Activated naive CD8-positive, alpha-beta T cell (primary cell): ENCODE results near the gene CCL18.
A peak's percentile ranks its signal among the peaks of the same experiment; 100 is the strongest.
"Not testable (repeated sequence)": the region's sequence is repeated elsewhere in the genome, so short reads cannot be mapped to it uniquely, and the experiment has no call there.

Experiments
- H3K27ac Mint-ChIP-seq: one replicate; pipeline ENCODE4 v1.8.0; 2021; ENCODE audit warnings: mixed read lengths
- H3K27me3 Mint-ChIP-seq: one replicate; pipeline ENCODE4 v1.8.0; 2021; ENCODE audit warnings: mixed read lengths
- H3K36me3 Mint-ChIP-seq: one replicate; pipeline ENCODE4 v1.8.0; 2021; ENCODE audit warnings: mixed read lengths
- H3K4me1 Mint-ChIP-seq: one replicate; pipeline ENCODE4 v1.8.0; 2021; ENCODE audit warnings: low read depth, mixed read lengths
- H3K4me3 Mint-ChIP-seq: one replicate; pipeline ENCODE4 v1.8.0; 2021; ENCODE audit warnings: mild to moderate bottlenecking, mixed read lengths
- H3K9me3 Mint-ChIP-seq: one replicate; pipeline ENCODE4 v1.8.0; 2021; ENCODE audit warnings: low read depth, mixed read lengths

The CCL18 gene

DNA sequence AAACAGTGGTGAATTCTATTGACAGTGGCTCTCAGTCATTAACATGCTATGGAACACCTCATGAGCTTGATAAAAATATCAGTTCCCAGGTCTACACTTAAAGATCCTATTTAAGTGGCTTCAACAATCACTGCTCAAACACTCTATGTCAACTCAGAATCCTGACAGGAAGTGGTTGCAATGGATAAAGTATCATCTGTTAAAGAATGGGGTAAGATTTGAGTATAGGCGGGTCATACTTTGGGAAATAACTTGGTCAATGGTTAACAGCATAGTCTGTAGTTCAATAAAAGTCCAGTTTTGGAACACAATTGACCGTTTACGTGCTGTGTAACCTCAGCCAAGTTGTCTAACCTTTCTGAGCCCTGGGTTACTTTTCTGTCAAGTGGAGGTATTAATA lies 23.4 kb downstream of the CCL18 start:
- H3K4me3 Mint-ChIP-seq, H3K9me3 Mint-ChIP-seq, H3K27ac Mint-ChIP-seq, H3K27me3 Mint-ChIP-seq, H3K36me3 Mint-ChIP-seq: not testable (repeated sequence)
- H3K4me1 Mint-ChIP-seq = peaks cover 28% of the 10 kb centered on the region

DNA sequence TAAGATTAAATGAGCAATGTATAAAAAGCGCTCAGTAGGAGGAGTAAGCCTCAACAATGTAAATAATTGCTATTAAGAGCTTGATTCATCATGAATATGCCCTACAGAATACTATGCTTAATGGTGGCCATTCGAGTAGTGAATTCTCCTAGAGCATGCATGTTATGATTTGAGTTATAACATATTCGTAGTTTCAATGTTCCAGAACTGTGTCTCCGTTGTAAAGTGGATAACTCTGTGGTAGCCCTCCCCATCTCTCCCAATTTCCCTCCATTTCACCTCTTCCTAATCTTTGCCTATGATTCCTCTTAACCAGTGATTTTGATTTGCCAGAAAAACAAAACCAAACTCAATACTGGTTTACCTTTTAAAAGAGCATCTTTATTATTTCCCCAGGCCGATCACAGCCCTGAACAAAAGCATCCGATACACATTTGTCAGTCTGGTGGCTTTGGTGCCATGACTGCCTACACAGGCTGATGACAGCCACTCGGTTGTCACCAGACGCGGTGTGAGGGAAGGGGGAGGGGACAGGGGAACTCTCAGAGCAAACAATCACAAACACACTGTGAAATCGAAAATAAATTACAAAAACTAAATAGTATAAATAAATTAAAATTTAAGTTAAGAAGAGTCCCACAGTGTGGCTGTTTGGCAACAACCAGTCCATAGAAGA lies 24.0 kb downstream of the CCL18 start:
- not testable (repeated sequence) for H3K9me3 Mint-ChIP-seq, H3K36me3 Mint-ChIP-seq, H3K27me3 Mint-ChIP-seq, H3K27ac Mint-ChIP-seq
- peaks cover 27% of the 10 kb centered on the region for H3K4me1 Mint-ChIP-seq
- peak overlapping the region; percentile 9 for H3K4me3 Mint-ChIP-seq

DNA sequence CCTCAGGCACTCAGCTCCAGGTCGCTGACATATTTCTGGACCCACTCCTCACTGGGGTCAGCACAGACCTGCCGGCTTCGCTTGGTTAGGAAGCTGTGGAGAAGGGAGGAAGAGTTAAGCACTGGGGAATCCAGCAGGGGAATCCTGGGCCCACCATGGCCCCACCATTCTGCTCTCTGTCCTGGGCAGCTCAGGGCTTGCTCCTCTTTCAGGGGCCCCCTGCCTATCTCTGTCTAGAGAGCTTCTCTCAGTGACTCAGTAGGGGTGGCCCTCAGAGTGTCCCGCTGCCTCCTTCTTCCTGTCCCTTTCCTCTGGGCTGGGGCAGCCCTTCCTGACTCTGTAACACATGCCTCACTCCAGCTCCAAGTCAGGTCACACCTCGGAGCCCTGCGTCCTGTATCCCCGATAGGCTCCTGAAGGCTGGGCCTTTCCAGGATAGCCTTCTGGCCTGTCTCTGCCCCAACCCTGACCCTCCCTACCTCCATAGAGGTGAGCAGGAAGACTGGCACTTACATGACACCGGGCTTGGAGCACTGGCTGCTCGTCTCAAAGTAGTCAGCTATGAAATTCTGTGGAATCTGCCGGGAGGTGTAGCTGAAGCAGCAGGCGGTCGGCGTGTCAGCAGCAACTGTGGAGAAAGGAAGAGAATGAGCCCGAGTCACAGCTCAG lies 24.7 kb downstream of the CCL18 start:
- H3K9me3 Mint-ChIP-seq = no peaks in the 10 kb centered on the region
- H3K36me3 Mint-ChIP-seq = no peaks in the 10 kb centered on the region
- no peak overlapping the region for H3K27ac Mint-ChIP-seq
- H3K27me3 Mint-ChIP-seq = peaks cover 7% of the 10 kb centered on the region
- peaks cover 22% of the 10 kb centered on the region for H3K4me1 Mint-ChIP-seq
- H3K4me3 Mint-ChIP-seq = peak overlapping the region; percentile 6

DNA sequence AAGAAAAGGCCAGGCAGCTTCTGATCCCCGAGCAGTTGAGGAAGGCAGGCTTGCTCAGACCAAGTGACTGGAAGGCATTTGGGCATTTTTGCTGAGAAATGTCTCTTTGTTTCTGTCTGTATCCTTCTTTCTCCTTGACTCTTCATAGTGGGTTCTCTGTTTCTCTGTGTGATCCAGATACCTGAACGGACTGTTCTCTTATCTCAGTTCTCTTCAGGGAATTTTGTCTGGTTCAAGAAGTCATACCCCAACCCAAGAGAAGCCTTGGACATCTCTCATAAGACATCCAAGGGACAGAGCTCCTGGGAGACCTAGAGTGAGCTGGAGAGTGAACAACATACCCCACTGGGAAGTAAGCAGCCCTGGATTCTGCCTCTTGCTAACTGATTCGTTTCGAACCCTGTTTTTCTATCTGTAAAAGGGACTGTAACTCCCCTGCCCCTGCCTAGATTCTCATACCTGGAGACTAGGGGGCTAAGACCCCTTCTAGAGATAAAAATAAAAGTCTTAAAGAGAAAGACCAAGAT lies 25.3 kb downstream of the CCL18 start:
- peaks cover 22% of the 10 kb centered on the region for H3K4me1 Mint-ChIP-seq
- H3K27ac Mint-ChIP-seq = peak overlapping the region; percentile 88
- H3K9me3 Mint-ChIP-seq = no peaks in the 10 kb centered on the region
- H3K4me3 Mint-ChIP-seq = peak overlapping the region; percentile 6
- H3K36me3 Mint-ChIP-seq = no peaks in the 10 kb centered on the region
- H3K27me3 Mint-ChIP-seq = peaks cover 7% of the 10 kb centered on the region

DNA sequence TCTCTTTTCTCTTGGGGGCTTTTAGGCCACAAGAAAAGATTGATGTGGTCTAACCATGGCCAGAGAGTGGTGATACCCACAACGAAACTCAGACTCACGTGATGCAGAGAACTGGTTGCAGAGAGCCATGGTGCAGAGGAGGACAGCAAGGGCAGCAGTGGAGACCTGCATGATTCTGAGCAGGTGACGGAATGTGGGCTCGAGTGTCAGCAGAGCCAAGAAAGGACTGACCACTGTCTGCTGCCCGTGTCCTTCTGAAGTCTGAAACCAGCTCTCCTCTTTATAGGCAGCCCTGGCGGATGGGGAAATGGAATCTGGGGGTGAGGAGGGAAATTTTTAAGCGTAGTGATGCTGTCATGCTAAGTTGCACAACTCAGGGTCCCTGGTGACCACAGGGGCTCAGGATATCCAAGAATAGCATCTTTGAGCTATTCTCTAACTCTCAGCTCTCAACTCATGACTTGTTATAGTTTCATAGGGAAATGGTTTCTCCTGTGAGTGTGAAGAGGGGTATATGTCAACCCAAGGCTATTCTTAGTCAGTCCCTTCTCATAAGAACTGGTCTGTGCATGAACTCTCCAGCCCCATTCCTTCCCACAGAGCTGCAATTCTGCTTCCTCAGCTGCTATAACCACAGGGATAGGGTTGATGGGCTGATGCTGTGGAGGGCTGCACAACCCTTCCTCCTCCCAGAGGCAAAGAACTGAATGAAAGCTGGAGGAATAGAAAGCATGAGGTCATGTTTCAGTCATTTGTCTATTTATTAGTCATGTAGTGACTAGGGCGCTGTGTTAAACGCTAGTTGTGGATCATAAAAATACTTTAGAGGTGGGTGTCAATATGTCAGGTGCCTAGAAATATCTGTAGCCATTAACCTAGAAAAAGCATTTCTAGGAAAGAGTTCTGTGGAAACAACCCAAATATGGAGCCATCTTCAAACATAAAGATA lies 26.1 kb downstream of the CCL18 start, which contains the start of gene CCL3:
Gene CCL3, minus strand, starts transcription at position 256 of the 949 bp plus-strand sequence. Its CDS starts 85 bp downstream, at position 171.
- H3K36me3 Mint-ChIP-seq = no peaks in the 10 kb centered on the region
- H3K27me3 Mint-ChIP-seq = peaks cover 10% of the 10 kb centered on the region
- H3K4me1 Mint-ChIP-seq = peaks cover 25% of the 10 kb centered on the region
- H3K4me3 Mint-ChIP-seq = peak within 1 kb of the TSS; percentile 30
- H3K27ac Mint-ChIP-seq = peak within 1 kb of the TSS; percentile 88
- no peaks in the 10 kb centered on the region for H3K9me3 Mint-ChIP-seq

DNA sequence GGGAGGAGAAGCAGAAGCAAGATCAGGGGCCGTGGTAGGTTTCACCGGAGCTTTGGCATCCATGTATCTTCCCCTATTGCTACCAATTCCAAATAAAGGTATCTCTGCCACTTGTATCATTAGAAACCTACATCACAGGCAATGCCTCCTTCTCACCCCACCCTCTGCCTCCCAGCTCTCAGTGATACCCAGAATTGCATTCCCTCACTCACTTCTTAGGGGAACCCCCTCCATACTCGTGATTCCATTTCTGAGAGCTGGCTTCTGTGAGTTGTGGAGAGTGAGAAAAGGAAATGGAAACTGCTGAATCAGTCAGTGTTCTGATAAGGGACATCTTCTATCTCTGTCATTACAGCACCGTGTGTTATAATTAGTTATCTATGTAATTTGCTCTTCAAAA lies 28.2 kb downstream of the CCL18 start:
- no peak overlapping the region for H3K4me3 Mint-ChIP-seq
- H3K27ac Mint-ChIP-seq = no peak overlapping the region
- H3K9me3 Mint-ChIP-seq = no peaks in the 10 kb centered on the region
- no peaks in the 10 kb centered on the region for H3K36me3 Mint-ChIP-seq
- H3K27me3 Mint-ChIP-seq = peaks cover 10% of the 10 kb centered on the region
- peaks cover 26% of the 10 kb centered on the region for H3K4me1 Mint-ChIP-seq

DNA sequence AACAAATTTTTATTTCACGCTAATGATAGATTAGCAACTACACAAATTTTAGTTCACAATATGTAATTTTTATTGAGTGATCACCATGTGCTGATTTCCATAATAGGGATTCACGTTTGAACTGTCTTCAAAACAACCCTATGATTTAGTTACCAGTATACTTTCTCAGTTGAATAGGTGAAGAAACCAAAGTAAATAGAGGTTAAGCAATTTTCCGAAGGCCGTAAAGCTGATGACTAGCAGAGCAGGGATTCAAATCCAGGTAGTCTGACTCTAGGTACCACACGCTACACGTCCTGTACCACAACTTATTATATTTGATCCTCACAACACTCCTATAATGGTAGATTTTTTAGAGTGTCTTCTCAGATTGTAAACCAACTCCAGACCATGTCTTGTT lies 28.6 kb downstream of the CCL18 start:
- H3K27ac Mint-ChIP-seq = peak overlapping the region; percentile 50
- H3K27me3 Mint-ChIP-seq = peaks cover 10% of the 10 kb centered on the region
- H3K4me3 Mint-ChIP-seq, H3K9me3 Mint-ChIP-seq, H3K36me3 Mint-ChIP-seq: not testable (repeated sequence)
- peaks cover 26% of the 10 kb centered on the region for H3K4me1 Mint-ChIP-seq

DNA sequence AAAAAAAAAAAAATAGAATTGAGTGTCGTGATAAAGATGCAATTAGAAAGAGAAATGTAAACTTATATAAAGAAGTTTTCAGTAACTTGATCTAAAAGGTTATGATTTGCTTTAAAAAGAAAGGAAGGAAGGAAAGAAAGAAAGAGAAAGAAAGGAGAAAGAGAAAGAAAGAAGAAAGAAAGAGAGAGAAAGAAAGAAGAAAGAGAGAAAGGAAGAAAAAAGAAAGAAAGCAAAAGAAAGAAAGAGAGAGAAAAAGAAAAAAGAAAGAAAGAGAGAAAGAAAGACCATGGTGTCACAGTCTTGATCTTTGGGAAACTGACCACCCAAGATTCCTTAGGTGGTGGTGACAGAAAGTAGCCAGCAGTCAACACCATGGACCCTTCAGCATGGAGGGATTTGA lies 30.2 kb downstream of the CCL18 start:
- H3K4me3 Mint-ChIP-seq = no peak overlapping the region
- H3K36me3 Mint-ChIP-seq = no peaks in the 10 kb centered on the region
- H3K9me3 Mint-ChIP-seq = no peaks in the 10 kb centered on the region
- H3K27ac Mint-ChIP-seq = no peak overlapping the region
- peaks cover 14% of the 10 kb centered on the region for H3K27me3 Mint-ChIP-seq
- peaks cover 26% of the 10 kb centered on the region for H3K4me1 Mint-ChIP-seq

DNA sequence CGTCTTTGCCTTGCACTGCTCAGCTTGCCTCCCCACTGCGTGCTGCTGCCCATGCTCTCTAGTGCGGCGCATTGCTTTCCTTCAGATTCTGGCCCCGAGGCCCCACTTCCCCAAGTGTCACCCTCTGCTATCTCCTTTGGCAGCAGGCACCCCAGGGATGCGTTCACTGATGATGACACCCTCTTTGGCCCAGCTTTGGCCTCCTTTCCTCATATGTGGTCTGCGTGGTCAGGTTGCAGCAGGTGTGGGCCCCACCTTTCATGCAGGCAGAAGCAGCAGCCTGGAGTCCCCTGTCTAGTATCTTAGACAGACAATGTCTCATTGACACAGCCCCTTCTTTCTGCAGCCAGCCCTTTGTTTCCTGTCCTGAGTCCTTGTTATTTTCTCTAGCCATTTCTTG lies 30.7 kb downstream of the CCL18 start:
- H3K4me1 Mint-ChIP-seq = peaks cover 26% of the 10 kb centered on the region
- peaks cover 14% of the 10 kb centered on the region for H3K27me3 Mint-ChIP-seq
- no peak overlapping the region for H3K4me3 Mint-ChIP-seq
- no peaks in the 10 kb centered on the region for H3K9me3 Mint-ChIP-seq
- no peaks in the 10 kb centered on the region for H3K36me3 Mint-ChIP-seq
- peak overlapping the region; percentile 19 for H3K27ac Mint-ChIP-seq

DNA sequence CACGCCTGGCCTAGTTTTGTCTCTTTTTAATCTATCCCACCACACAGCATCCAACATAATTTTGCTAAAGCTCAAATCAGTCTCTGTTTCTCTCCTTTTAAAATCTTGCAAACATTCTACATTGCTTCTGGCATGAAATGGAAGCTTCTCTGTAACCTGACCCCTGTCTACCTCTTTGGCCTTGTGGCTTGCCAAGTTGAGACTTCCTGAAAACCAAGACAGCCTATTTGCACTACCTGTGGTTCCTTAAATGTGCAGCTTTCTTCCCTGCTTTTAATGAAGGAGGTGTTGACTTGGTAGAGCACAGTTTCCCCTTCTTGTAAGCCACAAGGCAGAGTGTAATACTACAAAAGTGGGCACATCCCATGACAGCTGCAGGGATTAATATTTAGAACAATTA lies 31.9 kb downstream of the CCL18 start:
- Mint-ChIP-seq H3K27ac (no peak overlapping the region), H3K27me3 (peaks cover 17% of the 10 kb centered on the region), H3K36me3 (no peaks in the 10 kb centered on the region), H3K4me3 (no peak overlapping the region), H3K4me1 (peaks cover 15% of the 10 kb centered on the region), H3K9me3 (no peaks in the 10 kb centered on the region)

DNA sequence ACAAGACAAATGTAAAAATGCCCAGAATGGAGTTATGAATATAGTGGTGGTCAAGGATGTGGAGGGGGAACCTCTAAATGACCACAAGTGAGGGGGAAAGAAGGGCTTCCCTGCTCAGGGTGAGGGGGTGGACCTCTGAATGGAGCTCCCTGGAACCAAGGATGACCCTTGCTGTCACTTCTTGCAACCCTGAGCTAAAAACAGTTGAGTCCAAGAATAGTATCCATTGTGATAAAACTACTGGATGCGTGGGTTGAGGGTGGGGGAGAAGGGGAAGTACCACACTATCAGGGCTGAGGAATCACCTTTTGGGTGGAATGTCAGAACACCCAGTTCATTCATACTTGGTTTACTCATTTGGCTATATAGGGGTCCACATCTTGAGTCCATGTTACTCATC lies 34.9 kb downstream of the CCL18 start:
- H3K4me1 Mint-ChIP-seq, H3K9me3 Mint-ChIP-seq, H3K27me3 Mint-ChIP-seq, H3K27ac Mint-ChIP-seq, H3K4me3 Mint-ChIP-seq, H3K36me3 Mint-ChIP-seq: not testable (repeated sequence)

DNA sequence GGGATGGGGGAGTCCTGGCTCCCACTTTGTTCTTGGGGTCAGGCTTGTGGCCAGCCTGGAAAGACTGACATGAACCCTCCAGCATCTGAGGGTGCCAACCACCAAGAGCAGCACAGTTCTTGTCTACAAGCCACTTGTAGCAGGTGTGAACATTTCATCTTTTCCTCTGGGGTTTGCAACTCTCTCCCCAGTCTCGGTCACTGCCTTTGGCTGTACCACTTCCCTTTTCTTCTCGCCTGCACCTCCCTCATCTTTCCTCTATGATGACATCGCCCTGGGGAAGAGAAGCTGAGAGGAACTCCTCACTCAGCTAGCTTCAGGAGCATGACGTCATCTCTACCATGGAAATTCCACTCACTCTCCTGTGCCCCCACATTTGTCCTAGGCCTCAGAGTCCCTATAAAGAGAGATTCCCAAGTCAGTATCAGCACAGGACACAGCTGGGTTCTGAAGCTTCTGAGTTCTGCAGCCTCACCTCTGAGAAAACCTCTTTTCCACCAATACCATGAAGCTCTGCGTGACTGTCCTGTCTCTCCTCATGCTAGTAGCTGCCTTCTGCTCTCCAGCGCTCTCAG lies 39.4 kb downstream of the CCL18 start, which contains the start of gene CCL4:
Gene CCL4, plus strand, starts transcription at position 427 of the 575 bp plus-strand sequence. Its CDS starts 79 bp downstream, at position 506.
- peak within 1 kb of the TSS; percentile 68 for H3K4me3 Mint-ChIP-seq
- H3K9me3 Mint-ChIP-seq, H3K4me1 Mint-ChIP-seq, H3K36me3 Mint-ChIP-seq: not testable (repeated sequence)
- peaks cover 17% of the 10 kb centered on the region for H3K27me3 Mint-ChIP-seq
- H3K27ac Mint-ChIP-seq = peak within 1 kb of the TSS; percentile 58

DNA sequence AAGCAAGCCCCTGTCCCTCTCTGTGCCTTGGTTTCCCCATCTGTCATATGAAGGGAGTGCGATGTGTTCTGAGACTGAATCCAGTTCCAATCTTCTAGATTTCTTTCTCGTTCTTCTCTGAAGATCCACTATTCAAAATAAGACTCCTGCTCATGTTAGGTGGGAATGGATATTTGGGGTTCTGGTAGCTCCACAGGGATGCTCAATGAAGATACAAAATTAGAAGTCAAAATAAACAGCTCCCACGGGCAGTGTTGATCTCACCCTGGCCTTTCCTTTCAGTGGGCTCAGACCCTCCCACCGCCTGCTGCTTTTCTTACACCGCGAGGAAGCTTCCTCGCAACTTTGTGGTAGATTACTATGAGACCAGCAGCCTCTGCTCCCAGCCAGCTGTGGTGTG lies 40.2 kb downstream of the CCL18 start:
- H3K27ac Mint-ChIP-seq = peak overlapping the region; percentile 58
- not testable (repeated sequence) for H3K9me3 Mint-ChIP-seq, H3K4me1 Mint-ChIP-seq, H3K36me3 Mint-ChIP-seq
- H3K4me3 Mint-ChIP-seq = peak overlapping the region; percentile 68
- H3K27me3 Mint-ChIP-seq = peaks cover 13% of the 10 kb centered on the region

DNA sequence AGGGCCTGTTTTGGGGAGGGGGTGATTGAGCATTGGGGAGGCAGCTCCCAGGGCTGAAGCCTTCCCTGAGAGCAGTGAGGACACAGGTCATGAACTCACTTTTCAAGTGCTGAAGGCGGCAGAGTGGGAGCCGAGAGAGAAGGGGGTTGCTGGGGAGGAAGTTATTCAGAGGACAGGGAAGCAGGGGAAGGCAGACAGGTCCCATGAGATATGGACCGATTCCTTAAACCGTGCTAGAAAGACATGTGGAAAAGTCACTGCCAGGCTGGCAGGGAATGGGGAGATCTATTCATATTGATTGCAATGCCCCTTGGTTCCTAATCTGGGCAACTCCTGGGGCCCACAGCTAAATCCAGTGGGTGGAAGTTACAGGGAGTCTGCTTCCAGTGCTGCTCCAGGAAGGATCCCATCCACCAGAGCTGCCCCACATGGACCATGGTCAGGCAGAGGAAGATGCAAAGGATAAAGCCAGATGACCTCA lies 40.7 kb downstream of the CCL18 start:
- Mint-ChIP-seq H3K27me3 (peaks cover 13% of the 10 kb centered on the region), H3K27ac (peak overlapping the region; percentile 58), H3K36me3 (no peaks in the 10 kb centered on the region), H3K4me1 (no peaks in the 10 kb centered on the region), H3K9me3 (no peaks in the 10 kb centered on the region), H3K4me3 (peak overlapping the region; percentile 68)
